Upper lobe of right lung (tissue), 1 donor: ENCODE results near the gene GPR176. TPM values are rescaled to one million over a fixed set of nuclear protein-coding genes. Genes with fewer than 3 reads are reported as not detected.

Experiments
- ATAC-seq: fragments of 200-7000 bp; cut with Tn5 transposase; one replicate; pipeline ENCODE4 v1.9.1; 2020; ENCODE audit warnings: mild to moderate bottlenecking, moderate library complexity
- DNase-seq: peaks from one replicate; pipeline ENCODE4 v3.0.0-alpha.2; 2020
- H3K27ac ChIP-seq: fragments of 200-600 bp; one replicate; pipeline ENCODE4 v1.8.0; 2022
- H3K27me3 ChIP-seq: fragments of 200-600 bp; one replicate; pipeline ENCODE4 v1.8.0; 2022; ENCODE audit warnings: mild to moderate bottlenecking
- H3K36me3 ChIP-seq: fragments of 200-600 bp; one replicate; pipeline ENCODE4 v1.8.0; 2022
- H3K4me1 ChIP-seq: fragments of 200-600 bp; one replicate; pipeline ENCODE4 v1.8.0; 2022
- H3K4me3 ChIP-seq: fragments of 200-600 bp; one replicate; pipeline ENCODE4 v1.8.0; 2022; ENCODE audit warnings: mild to moderate bottlenecking
- H3K9me3 ChIP-seq: fragments of 200-600 bp; one replicate; pipeline ENCODE4 v1.8.0; 2022
- CTCF ChIP-seq: fragments of 200-600 bp; IDR thresholded peaks from one replicate; pipeline ENCODE4 v1.8.0; 2022; ENCODE audit warnings: antibody characterized with exemption
- intact Hi-C: fragments of 100-400 bp; cut with DNase I; formaldehyde crosslinking; loops from one replicate; pipeline ENCODE4 v1.11.0; 2022
- total RNA-seq: library from RNA; stranded (reverse); fragmentation: NEBNext Ultra II Directional; extraction: Animal tissue kit (Norgen Biotek cat#: 25700); gene quantifications from one replicate; pipeline ENCODE4 v1.2.1, GENCODE V29; 2021
- donor health status: DM: no; HTN: yes; CAD: no; lungs with severe emphysema.

The GPR176 gene
- total RNA-seq, 1 donor from 2014 or later, result 4.6 TPM

DNA sequence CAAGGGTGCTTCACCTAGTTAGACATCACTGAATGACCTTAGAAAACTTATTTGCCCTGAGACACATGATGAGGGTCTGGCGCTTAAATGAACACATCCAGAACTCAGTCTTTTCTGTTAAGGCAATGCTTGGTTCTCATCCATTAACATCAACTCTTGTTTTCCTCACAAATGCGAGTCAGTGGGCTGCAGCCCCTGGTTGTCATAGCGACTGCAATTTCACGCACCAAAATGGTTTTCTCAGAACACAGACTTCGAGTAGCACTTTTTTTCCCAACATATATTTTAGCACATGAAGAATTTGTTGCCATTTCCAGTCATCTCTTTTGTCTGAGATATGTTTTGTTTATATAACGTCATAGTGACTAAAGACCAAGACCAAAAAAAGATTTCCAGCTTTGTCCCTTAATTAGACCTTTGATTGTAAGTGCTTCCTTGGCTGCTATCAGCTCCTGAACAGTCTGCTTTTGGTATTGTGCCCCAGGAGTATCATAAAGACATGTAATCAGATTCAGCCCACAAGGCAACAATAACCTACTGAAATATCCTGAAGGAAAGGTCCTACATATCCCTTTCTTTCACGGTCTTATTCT, 68.5 kb downstream of the GPR176 start:
- no peak overlapping the region for H3K27ac ChIP-seq

GRCh38 chr15:39850436-39850835, 69.6 kb downstream of the GPR176 start:
- Histone ChIP-seq H3K4me1 (no peaks in the 10 kb centered on the region), H3K27me3 (no peaks in the 10 kb centered on the region), H3K27ac (no peak overlapping the region), H3K36me3 (no peaks in the 10 kb centered on the region), H3K4me3 (no peak overlapping the region), H3K9me3 (no peaks in the 10 kb centered on the region)
- intact Hi-C loops, result no loop called here
- ATAC-seq, result no peak
- TF ChIP-seq CTCF, result no peak
- DNase-seq, result no peak

More for the DNA sequence above, 68.5 kb downstream of the GPR176 start:
- Histone ChIP-seq H3K36me3 (no peaks in the 10 kb centered on the region), H3K4me1 (no peaks in the 10 kb centered on the region), H3K4me3 (no peak overlapping the region), H3K9me3 (no peaks in the 10 kb centered on the region), H3K27me3 (no peaks in the 10 kb centered on the region)
- no peak for DNase-seq
- ATAC-seq, result no peak
- no peak for TF ChIP-seq CTCF
- intact Hi-C loops, result no loop called here

DNA sequence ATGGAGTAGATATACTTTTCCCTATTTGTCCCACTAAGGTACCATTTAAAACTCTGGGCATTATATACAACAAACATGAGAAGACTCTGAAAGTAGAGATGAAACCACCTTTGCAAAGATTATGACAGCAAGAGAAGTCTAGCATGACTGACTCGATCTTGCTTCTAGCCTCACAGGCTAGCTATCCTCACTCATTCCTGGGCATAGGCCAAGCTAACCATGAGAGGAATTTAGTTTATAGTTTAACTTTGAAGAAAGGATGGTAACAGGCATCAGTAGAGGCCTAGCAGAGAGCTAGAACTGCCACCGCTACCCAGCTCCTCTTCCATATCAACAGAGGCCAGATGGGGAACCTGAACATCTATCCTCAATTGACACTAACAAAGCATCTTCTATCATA, 74.0 kb downstream of the GPR176 start:
- TF ChIP-seq CTCF, result no peak
- intact Hi-C loops, result no loop called here
- DNase-seq (no peak), ATAC-seq (no peak)
- Histone ChIP-seq H3K36me3 (no peaks in the 10 kb centered on the region), H3K4me1 (no peaks in the 10 kb centered on the region), H3K4me3 (no peak overlapping the region), H3K9me3 (no peaks in the 10 kb centered on the region), H3K27me3 (no peaks in the 10 kb centered on the region), H3K27ac (no peak overlapping the region)

DNA sequence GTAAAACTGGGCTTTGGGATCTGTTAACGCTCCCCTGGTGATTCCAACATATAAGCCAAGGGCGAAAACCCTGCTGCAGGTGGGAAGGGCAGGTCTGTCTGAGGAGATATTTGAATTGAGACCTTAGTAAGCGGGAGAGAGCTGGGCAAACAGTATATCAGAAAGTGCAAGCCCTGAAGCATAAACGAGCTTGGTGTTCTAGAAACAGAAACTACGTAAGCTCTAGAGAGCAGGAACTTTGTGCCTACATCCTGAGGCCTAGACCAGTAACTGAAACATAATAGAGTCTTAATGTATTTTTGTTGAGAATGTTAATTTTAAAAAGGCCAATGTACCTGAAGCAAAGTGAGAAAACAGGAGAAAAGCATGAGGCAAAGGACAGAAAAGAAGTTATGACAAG, 74.5 kb downstream of the GPR176 start:
- ATAC-seq (no peak), DNase-seq (no peak)
- Histone ChIP-seq H3K27ac (no peak overlapping the region), H3K36me3 (no peaks in the 10 kb centered on the region), H3K9me3 (no peaks in the 10 kb centered on the region), H3K4me1 (no peaks in the 10 kb centered on the region), H3K4me3 (no peak overlapping the region), H3K27me3 (no peaks in the 10 kb centered on the region)
- no peak for TF ChIP-seq CTCF
- intact Hi-C loops, result no loop called here

DNA sequence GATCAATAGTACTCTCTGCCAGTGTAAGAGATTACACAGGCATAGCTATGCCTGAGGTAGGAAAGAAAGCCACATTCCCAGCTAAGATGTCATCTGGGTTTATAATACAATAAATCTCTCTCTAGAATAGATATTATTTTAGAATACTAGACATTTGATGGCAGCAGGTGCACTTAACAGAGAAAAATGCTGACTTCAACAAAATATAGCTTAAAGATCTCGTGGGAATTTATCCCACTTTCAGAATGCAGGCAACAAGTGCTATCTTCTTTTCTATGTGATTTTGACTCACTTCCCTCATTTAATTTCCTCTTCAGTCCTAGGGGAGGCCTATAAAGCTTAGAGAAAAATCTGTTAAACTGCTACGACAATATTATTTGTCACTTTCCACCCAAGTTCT, 76.5 kb downstream of the GPR176 start:
- DNase-seq (no peak), ATAC-seq (no peak)
- Histone ChIP-seq H3K27me3 (no peaks in the 10 kb centered on the region), H3K9me3 (no peaks in the 10 kb centered on the region), H3K4me3 (no peak overlapping the region), H3K4me1 (no peaks in the 10 kb centered on the region), H3K36me3 (no peaks in the 10 kb centered on the region), H3K27ac (no peak overlapping the region)
- intact Hi-C loops, result no loop called here
- TF ChIP-seq CTCF, result no peak

DNA sequence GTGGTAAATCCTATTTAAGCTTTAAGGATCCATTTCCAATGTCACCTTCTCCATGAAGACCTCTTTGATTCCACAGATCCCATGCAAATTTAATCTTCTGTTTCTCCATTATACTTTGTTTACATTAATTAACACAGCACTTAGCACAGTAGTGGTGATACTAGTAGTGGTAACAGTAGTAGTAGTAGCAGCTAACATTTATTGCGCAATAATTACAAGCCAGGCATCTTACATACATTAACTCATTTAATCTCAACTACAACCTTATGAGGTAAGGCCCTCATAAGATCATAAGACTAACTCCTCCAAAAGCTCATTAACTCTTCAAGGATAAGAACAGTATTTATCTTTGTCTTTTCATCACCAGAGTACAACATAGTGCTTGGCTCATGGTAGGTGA, 82.6 kb downstream of the GPR176 start:
- DNase-seq, result no peak
- no peak for TF ChIP-seq CTCF
- Histone ChIP-seq H3K4me1 (no peaks in the 10 kb centered on the region), H3K27me3 (no peaks in the 10 kb centered on the region), H3K9me3 (no peaks in the 10 kb centered on the region), H3K4me3 (no peak overlapping the region), H3K27ac (no peak overlapping the region), H3K36me3 (no peaks in the 10 kb centered on the region)
- no peak for ATAC-seq
- intact Hi-C loops, result no loop called here
